Measurements from ENCODE around the gene RNASEH2A. TPM values are rescaled to one million over a fixed set of nuclear protein-coding genes. Genes with fewer than 3 reads are reported as not detected.

RNASEH2A gene
- total RNA-seq, 1 experiment from 2014 or later, result 72.9 TPM

DNA sequence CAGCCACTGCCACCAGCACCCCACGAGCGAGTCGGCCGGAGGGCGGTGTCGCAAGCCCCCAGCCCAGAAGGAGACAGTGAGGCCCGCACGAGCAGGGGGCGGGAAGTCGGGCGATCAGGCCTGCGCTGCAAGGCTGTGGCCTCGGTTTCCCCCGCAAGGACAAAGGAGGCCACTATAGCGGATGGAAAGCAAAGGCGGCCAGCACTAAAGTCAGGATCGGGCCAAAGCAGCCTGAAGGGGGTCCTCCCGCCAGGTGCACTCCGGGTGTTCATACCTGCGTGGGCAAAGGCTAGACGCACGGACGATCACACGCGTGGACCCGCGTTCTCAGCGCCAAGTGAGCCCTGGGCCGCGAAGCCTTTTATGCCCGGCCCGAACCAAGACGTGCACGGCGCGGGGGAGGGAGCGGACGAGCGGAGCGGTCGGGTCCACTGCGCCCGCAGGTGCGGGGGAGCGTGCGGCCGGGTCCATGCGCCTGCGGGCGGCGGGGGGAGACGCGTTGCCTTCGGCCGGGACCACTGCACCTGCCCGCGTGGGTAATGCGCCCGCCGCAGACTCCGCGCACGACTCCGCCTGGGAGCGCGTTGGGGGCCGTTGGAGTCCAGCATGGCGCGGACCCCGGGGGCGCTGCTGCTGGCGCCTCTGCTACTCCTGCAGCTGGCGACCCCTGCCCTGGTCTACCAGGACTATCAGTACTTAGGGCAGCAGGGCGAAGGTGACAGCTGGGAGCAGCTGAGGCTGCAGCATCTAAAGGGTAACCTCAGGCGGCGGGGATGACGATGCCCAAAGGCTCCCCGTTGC lies 4.7 kb upstream of the RNASEH2A start, which contains the start of the genes PRDX2 and THSD8 (continued):
- TF ChIP-seq MXD4 (CRISPR knock-in tag; IDR thresholded peaks at IDR 0.05; ENCODE audit: borderline replicate concordance), result no peak
- TF ChIP-seq RELA (CRISPR knock-in tag; IDR thresholded peaks at IDR 0.05; ENCODE audit: borderline replicate concordance), result no peak; the same call in 1 of the 2 replicates
- TF ChIP-seq, protein P1, sequence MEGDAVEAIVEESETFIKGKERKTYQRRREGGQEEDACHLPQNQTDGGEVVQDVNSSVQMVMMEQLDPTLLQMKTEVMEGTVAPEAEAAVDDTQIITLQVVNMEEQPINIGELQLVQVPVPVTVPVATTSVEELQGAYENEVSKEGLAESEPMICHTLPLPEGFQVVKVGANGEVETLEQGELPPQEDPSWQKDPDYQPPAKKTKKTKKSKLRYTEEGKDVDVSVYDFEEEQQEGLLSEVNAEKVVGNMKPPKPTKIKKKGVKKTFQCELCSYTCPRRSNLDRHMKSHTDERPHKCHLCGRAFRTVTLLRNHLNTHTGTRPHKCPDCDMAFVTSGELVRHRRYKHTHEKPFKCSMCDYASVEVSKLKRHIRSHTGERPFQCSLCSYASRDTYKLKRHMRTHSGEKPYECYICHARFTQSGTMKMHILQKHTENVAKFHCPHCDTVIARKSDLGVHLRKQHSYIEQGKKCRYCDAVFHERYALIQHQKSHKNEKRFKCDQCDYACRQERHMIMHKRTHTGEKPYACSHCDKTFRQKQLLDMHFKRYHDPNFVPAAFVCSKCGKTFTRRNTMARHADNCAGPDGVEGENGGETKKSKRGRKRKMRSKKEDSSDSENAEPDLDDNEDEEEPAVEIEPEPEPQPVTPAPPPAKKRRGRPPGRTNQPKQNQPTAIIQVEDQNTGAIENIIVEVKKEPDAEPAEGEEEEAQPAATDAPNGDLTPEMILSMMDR (IDR thresholded peaks at IDR 0.05), result no peak
- no peak for TF ChIP-seq GRHL2 (CRISPR knock-in tag; IDR thresholded peaks at IDR 0.05; ENCODE audit: insufficient replicate concordance, severe bottlenecking)
- TF ChIP-seq, protein P2, sequence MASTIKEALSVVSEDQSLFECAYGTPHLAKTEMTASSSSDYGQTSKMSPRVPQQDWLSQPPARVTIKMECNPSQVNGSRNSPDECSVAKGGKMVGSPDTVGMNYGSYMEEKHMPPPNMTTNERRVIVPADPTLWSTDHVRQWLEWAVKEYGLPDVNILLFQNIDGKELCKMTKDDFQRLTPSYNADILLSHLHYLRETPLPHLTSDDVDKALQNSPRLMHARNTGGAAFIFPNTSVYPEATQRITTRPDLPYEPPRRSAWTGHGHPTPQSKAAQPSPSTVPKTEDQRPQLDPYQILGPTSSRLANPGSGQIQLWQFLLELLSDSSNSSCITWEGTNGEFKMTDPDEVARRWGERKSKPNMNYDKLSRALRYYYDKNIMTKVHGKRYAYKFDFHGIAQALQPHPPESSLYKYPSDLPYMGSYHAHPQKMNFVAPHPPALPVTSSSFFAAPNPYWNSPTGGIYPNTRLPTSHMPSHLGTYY (CRISPR knock-in tag; IDR thresholded peaks at IDR 0.05), result no peak
- TF ChIP-seq, protein P3, sequence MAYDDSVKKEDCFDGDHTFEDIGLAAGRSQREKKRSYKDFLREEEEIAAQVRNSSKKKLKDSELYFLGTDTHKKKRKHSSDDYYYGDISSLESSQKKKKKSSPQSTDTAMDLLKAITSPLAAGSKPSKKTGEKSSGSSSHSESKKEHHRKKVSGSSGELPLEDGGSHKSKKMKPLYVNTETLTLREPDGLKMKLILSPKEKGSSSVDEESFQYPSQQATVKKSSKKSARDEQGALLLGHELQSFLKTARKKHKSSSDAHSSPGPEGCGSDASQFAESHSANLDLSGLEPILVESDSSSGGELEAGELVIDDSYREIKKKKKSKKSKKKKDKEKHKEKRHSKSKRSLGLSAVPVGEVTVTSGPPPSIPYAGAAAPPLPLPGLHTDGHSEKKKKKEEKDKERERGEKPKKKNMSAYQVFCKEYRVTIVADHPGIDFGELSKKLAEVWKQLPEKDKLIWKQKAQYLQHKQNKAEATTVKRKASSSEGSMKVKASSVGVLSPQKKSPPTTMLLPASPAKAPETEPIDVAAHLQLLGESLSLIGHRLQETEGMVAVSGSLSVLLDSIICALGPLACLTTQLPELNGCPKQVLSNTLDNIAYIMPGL (CRISPR knock-in tag; IDR thresholded peaks at IDR 0.05), result peak; percentile 87; the same call in 1 of the 2 replicates
- TF ChIP-seq, protein P4, sequence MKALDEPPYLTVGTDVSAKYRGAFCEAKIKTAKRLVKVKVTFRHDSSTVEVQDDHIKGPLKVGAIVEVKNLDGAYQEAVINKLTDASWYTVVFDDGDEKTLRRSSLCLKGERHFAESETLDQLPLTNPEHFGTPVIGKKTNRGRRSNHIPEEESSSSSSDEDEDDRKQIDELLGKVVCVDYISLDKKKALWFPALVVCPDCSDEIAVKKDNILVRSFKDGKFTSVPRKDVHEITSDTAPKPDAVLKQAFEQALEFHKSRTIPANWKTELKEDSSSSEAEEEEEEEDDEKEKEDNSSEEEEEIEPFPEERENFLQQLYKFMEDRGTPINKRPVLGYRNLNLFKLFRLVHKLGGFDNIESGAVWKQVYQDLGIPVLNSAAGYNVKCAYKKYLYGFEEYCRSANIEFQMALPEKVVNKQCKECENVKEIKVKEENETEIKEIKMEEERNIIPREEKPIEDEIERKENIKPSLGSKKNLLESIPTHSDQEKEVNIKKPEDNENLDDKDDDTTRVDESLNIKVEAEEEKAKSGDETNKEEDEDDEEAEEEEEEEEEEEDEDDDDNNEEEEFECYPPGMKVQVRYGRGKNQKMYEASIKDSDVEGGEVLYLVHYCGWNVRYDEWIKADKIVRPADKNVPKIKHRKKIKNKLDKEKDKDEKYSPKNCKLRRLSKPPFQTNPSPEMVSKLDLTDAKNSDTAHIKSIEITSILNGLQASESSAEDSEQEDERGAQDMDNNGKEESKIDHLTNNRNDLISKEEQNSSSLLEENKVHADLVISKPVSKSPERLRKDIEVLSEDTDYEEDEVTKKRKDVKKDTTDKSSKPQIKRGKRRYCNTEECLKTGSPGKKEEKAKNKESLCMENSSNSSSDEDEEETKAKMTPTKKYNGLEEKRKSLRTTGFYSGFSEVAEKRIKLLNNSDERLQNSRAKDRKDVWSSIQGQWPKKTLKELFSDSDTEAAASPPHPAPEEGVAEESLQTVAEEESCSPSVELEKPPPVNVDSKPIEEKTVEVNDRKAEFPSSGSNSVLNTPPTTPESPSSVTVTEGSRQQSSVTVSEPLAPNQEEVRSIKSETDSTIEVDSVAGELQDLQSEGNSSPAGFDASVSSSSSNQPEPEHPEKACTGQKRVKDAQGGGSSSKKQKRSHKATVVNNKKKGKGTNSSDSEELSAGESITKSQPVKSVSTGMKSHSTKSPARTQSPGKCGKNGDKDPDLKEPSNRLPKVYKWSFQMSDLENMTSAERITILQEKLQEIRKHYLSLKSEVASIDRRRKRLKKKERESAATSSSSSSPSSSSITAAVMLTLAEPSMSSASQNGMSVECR (CRISPR knock-in tag; IDR thresholded peaks at IDR 0.05; ENCODE audit: borderline replicate concordance), result peak; percentile 75; the same call in 1 of the 2 replicates
- TF ChIP-seq NR3C1 (CRISPR knock-in tag; conservative IDR thresholded peaks at IDR 0.05; ENCODE audit: low read depth), result no peak
- no peak for TF ChIP-seq ZNF121 (CRISPR knock-in tag; IDR thresholded peaks at IDR 0.05)
- TF ChIP-seq, protein P5, sequence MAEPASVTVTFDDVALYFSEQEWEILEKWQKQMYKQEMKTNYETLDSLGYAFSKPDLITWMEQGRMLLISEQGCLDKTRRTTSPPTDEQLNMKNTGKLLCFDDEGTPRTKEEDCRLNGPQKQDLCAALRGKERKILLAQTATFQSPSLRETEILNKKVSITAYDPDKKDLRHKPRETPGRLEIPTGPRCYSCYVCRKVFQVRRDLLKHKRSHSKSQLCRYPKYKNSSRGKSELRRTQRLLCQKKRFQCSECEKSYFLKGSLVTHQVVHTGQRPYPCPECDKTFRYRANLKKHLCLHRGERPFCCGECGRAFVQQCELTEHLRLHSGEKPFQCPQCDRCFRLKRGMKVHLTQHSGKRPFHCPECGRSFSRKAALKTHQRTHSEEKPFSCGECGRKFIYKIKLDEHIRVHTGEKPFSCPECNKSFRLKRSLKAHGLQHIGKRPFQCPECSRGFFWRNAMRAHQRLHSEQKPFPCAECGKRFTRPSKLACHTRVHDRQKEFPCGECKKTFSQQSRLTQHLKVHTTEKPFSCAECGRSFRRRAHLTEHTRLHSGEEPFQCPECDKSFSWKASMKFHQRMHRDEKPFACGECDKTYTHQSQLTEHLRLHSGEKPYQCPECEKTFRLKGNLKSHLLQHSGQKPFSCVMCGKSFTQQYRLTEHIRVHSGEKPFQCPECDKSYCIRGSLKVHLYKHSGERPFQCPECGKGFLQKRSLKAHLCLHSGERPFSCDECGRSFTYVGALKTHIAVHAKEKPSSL (CRISPR knock-in tag; conservative IDR thresholded peaks at IDR 0.05), result no peak
- no peak for TF ChIP-seq FOXJ3 (CRISPR knock-in tag; IDR thresholded peaks at IDR 0.05; ENCODE audit: borderline replicate concordance)
- no peak for TF ChIP-seq JAZF1 (CRISPR knock-in tag; IDR thresholded peaks at IDR 0.05)
- TF ChIP-seq, protein P6, sequence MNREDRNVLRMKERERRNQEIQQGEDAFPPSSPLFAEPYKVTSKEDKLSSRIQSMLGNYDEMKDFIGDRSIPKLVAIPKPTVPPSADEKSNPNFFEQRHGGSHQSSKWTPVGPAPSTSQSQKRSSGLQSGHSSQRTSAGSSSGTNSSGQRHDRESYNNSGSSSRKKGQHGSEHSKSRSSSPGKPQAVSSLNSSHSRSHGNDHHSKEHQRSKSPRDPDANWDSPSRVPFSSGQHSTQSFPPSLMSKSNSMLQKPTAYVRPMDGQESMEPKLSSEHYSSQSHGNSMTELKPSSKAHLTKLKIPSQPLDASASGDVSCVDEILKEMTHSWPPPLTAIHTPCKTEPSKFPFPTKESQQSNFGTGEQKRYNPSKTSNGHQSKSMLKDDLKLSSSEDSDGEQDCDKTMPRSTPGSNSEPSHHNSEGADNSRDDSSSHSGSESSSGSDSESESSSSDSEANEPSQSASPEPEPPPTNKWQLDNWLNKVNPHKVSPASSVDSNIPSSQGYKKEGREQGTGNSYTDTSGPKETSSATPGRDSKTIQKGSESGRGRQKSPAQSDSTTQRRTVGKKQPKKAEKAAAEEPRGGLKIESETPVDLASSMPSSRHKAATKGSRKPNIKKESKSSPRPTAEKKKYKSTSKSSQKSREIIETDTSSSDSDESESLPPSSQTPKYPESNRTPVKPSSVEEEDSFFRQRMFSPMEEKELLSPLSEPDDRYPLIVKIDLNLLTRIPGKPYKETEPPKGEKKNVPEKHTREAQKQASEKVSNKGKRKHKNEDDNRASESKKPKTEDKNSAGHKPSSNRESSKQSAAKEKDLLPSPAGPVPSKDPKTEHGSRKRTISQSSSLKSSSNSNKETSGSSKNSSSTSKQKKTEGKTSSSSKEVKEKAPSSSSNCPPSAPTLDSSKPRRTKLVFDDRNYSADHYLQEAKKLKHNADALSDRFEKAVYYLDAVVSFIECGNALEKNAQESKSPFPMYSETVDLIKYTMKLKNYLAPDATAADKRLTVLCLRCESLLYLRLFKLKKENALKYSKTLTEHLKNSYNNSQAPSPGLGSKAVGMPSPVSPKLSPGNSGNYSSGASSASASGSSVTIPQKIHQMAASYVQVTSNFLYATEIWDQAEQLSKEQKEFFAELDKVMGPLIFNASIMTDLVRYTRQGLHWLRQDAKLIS (CRISPR knock-in tag; IDR thresholded peaks at IDR 0.05; ENCODE audit: borderline replicate concordance), result no peak
- 0 out of 2 replicates have a peak, but pooled peaks have one; percentile 10 for TF ChIP-seq JUN (CRISPR knock-in tag; IDR thresholded peaks at IDR 0.05)
- TF ChIP-seq, protein P7, sequence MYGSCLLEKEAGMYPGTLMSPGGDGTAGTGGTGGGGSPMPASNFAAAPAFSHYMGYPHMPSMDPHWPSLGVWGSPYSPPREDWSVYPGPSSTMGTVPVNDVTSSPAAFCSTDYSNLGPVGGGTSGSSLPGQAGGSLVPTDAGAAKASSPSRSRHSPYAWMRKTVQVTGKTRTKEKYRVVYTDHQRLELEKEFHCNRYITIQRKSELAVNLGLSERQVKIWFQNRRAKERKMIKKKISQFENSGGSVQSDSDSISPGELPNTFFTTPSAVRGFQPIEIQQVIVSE (CRISPR knock-in tag; IDR thresholded peaks at IDR 0.05; ENCODE audit: borderline replicate concordance), result no peak
- TF ChIP-seq PRRX2 (CRISPR knock-in tag; IDR thresholded peaks at IDR 0.05), result no peak
- TF ChIP-seq FOXP1 (CRISPR knock-in tag; IDR thresholded peaks at IDR 0.05; ENCODE audit: borderline replicate concordance), result peak; percentile 73
- TF ChIP-seq TEAD1 (CRISPR knock-in tag; IDR thresholded peaks at IDR 0.05), result peak; percentile 78
